ENCODE data around the gene ZNF197. TPM values are rescaled to one million over a fixed set of nuclear protein-coding genes. Genes with fewer than 3 reads are reported as not detected.

Gene ZNF197
- total and polyA plus RNA-seq, 10 of the 15 experiments (the other 5 are each of a cell fraction or from before 2014, with no cell fraction given): 3.2 to 16.6 (median 9.7) TPM

DNA sequence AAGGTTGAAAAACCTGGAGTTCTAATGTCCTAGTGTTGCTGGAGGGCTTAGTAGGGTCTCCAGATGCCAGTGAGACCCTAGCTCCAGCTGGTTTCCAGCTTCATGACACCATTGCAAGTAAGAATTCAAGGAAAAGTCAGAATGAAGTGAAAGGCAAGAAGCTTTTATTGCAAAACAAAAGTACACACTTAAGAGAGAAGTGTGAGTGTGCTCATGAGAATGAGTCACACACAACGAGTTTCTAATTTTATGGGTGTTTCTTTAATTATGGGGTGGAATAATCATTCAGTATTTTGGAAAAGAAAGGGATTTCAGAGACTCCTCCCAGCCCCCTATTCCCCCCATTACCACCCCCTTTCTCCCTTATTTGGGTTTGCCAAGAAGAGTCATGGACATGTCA is 63.1 kb downstream of the ZNF197 start:
- BruUV-seq (replicated peaks): no TSS peak
- H2AFZ ChIP-seq (ENCODE audit: control insufficient read depth, low read depth, low read length): no peak overlapping the region
- peaks cover 12% of the 10 kb centered on the region; the same call in 2 of the 3 replicates for H3K9me3 ChIP-seq (replicated peaks; ENCODE audit: control insufficient read depth, insufficient read depth, low read length)
- ATAC-seq: no peak
- H3K27me3 ChIP-seq (replicated peaks in 1 of 2; ENCODE audit: control insufficient read depth in 2 of 2, insufficient read depth in 2 of 2, low read length in 1 of 2): no peaks in the 10 kb centered on the region
- H3K27ac ChIP-seq (ENCODE audit: control insufficient read depth, insufficient read depth): no peak overlapping the region
- in situ Hi-C loops (cut with MboI) (no loop called here), intact Hi-C loops (cut with micrococcal nuclease; ENCODE audit: unreplicated experiment) (loop anchor here (5.0 kb wide), 1 partner anchor 66 kb away; no protein-coding TSS in a partner anchor)
- no peak overlapping the region for H3K4me3 ChIP-seq
- no peak for FAIRE-seq
- ChIA-PET RAD21 (ENCODE audit: unreplicated experiment) (no interaction called here), SMC1A (ENCODE audit: uncharacterized antibody, unreplicated experiment) (no interaction called here), CTCF (no interaction called here), POLR2A (no interaction called here)
- DNase-seq (ENCODE audit: low read depth, low spot score): no peak
- H3K4me1 ChIP-seq (ENCODE audit: control insufficient read depth, insufficient read depth, low read length): no peaks in the 10 kb centered on the region
- no peak overlapping the region for H3K4me2 ChIP-seq (ENCODE audit: control insufficient read depth, insufficient read depth)
- H3K79me2 ChIP-seq (ENCODE audit: control insufficient read depth, insufficient read depth, low read length): no peaks in the 10 kb centered on the region
- no peak overlapping the region for H3K9ac ChIP-seq (ENCODE audit: control insufficient read depth, insufficient read depth, low read length)
- 0% methylated on average over 1 of the region's 1 CpG for WGBS (ENCODE audit: insufficient coverage, insufficient replicate concordance, low lambda C conversion rate, missing lambda C conversion rate)
- H3K36me3 ChIP-seq (ENCODE audit: control insufficient read depth in 2 of 2, insufficient read depth in 2 of 2, low read length in 1 of 2): no peaks in the 10 kb centered on the region
- H4K20me1 ChIP-seq (ENCODE audit: control insufficient read depth, insufficient read depth): no peaks in the 10 kb centered on the region
- TF ChIP-seq BHLHE40 (IDR thresholded peaks at IDR 0.05; ENCODE audit: borderline replicate concordance in 1 of 2, low read depth in 2 of 2, low read length in 1 of 2): no peak
- no peak for TF ChIP-seq ZNF207 (IDR thresholded peaks at IDR 0.05; ENCODE audit: borderline replicate concordance)
- no peak for TF ChIP-seq MYC (IDR thresholded peaks at IDR 0.05; ENCODE audit: insufficient read depth, insufficient read length, insufficient replicate concordance, low read length, severe bottlenecking)
- TF ChIP-seq ESRRA (IDR thresholded peaks at IDR 0.05; ENCODE audit: low read length): no peak
- TF ChIP-seq SIX5 (IDR thresholded peaks at IDR 0.05; ENCODE audit: low read depth, low read length, severe bottlenecking): no peak
- TF ChIP-seq IRF4 (IDR thresholded peaks at IDR 0.05; ENCODE audit: low read depth, low read length): no peak
- no peak for TF ChIP-seq E4F1 (IDR thresholded peaks at IDR 0.05; ENCODE audit: borderline replicate concordance, partially characterized antibody)
- TF ChIP-seq NKRF (conservative IDR thresholded peaks at IDR 0.05): no peak
- TF ChIP-seq SMARCA5 (IDR thresholded peaks at IDR 0.05): no peak
- no peak for TF ChIP-seq TARDBP (IDR thresholded peaks at IDR 0.05; ENCODE audit: borderline replicate concordance)
- no peak for TF ChIP-seq KAT2A (conservative IDR thresholded peaks at IDR 0.05; ENCODE audit: control insufficient read depth, low read depth, low read length)
- TF ChIP-seq BACH1 (IDR thresholded peaks at IDR 0.05; ENCODE audit: borderline replicate concordance): no peak
- no peak for TF ChIP-seq NR2C1 (IDR thresholded peaks at IDR 0.05)
- no peak for TF ChIP-seq POLR2A (IDR thresholded peaks at IDR 0.05; ENCODE audit: low read depth, low read length)
- TF ChIP-seq ETV6 (conservative IDR thresholded peaks at IDR 0.05 in 1 of 2, IDR thresholded peaks at IDR 0.05 in 1 of 2; ENCODE audit: borderline replicate concordance in 1 of 2, low read depth in 1 of 2): no peak
- no peak for TF ChIP-seq RFX5 (IDR thresholded peaks at IDR 0.05; ENCODE audit: low read depth, low read length)
- TF ChIP-seq CHD1 (IDR thresholded peaks at IDR 0.05; ENCODE audit: low read depth, low read length): no peak

Measured in GM12878 (cell line).